ENCODE data around the gene CD207. TPM values are rescaled to one million over a fixed set of nuclear protein-coding genes. Genes with fewer than 3 reads are reported as not detected.
A peak's percentile ranks its signal among the peaks of the same experiment; 100 is the strongest.

CD207 gene
- total and polyA plus RNA-seq, 2 experiments from 2014 or later: not detected

GRCh38 chr2:70790136-70790828 is 45.3 kb downstream of the CD207 start, which contains the start of gene FIGLA:
Gene FIGLA, minus strand, starts transcription at chr2:70790643. Its CDS starts 5 bp downstream, at chr2:70790638.
- Histone ChIP-seq H3K9me3 (ENCODE audit: low read depth) (no peaks in the 10 kb centered on the region), H3K79me2 (no peaks in the 10 kb centered on the region), H3K4me3 (peak within 1 kb of the TSS; percentile 16), H3K9me2 (replicated peaks; ENCODE audit: insufficient read depth) (no peaks in the 10 kb centered on the region), H3K27me3 (peaks cover 75% of the 10 kb centered on the region), H3K36me3 (replicated peaks; ENCODE audit: insufficient read depth, low read depth) (no peaks in the 10 kb centered on the region), H3K27ac (no peak within 1 kb of the TSS), H3K4me2 (peak within 1 kb of the TSS; percentile 78), H3K4me1 (ENCODE audit: insufficient read depth) (peaks cover 7% of the 10 kb centered on the region), H4K20me1 (ENCODE audit: insufficient read depth, poor library complexity, severe bottlenecking) (no peaks in the 10 kb centered on the region), H2AFZ (peak within 1 kb of the TSS; percentile 5)
- no peak for TF ChIP-seq CTCF (IDR thresholded peaks at IDR 0.05; ENCODE audit: poor library complexity)
- TF ChIP-seq EZH2phosphoT487 (IDR thresholded peaks at IDR 0.05; ENCODE audit: low read depth, severe bottlenecking, unreplicated experiment): peak; percentile 50
- TF ChIP-seq EZH2 (IDR thresholded peaks at IDR 0.05; ENCODE audit: borderline replicate concordance): peak; percentile 81
- WGBS (ENCODE audit: low lambda C conversion rate, missing lambda C conversion rate): 4% methylated on average over 40 of the region's 69 CpGs
- DNase-seq (ENCODE audit: low spot score): no peak

GRCh38 chr2:70789304-70790135 is 46.1 kb downstream of the CD207 start:
- H4K20me1 ChIP-seq (ENCODE audit: insufficient read depth, poor library complexity, severe bottlenecking): no peaks in the 10 kb centered on the region
- H3K9me2 ChIP-seq (replicated peaks; ENCODE audit: insufficient read depth): no peaks in the 10 kb centered on the region
- peak overlapping the region; percentile 5 for H2AFZ ChIP-seq
- peak; percentile 75 for TF ChIP-seq CTCF (IDR thresholded peaks at IDR 0.05; ENCODE audit: poor library complexity)
- TF ChIP-seq EZH2 (IDR thresholded peaks at IDR 0.05; ENCODE audit: borderline replicate concordance): no peak
- H3K9me3 ChIP-seq (ENCODE audit: low read depth): no peaks in the 10 kb centered on the region
- peak overlapping the region; percentile 16 for H3K4me3 ChIP-seq
- peaks cover 67% of the 10 kb centered on the region for H3K27me3 ChIP-seq
- peak; percentile 77 for DNase-seq (ENCODE audit: low spot score)
- H3K27ac ChIP-seq: no peak overlapping the region
- H3K4me2 ChIP-seq: peak overlapping the region; percentile 78
- H3K36me3 ChIP-seq (replicated peaks; ENCODE audit: insufficient read depth, low read depth): no peaks in the 10 kb centered on the region
- H3K4me1 ChIP-seq (ENCODE audit: insufficient read depth): peaks cover 7% of the 10 kb centered on the region
- no peaks in the 10 kb centered on the region for H3K79me2 ChIP-seq
- WGBS (ENCODE audit: low lambda C conversion rate, missing lambda C conversion rate): 10% methylated on average over 33 of the region's 33 CpGs

GRCh38 chr2:70785137-70785911 is 50.3 kb downstream of the CD207 start:
- Histone ChIP-seq H3K79me2 (no peaks in the 10 kb centered on the region), H3K27me3 (peaks cover 47% of the 10 kb centered on the region)
- DNase-seq (ENCODE audit: low spot score): peak; percentile 52

More at GRCh38 chr2:70785137-70785911, 50.3 kb downstream of the CD207 start:
- H3K9me2 ChIP-seq (replicated peaks; ENCODE audit: insufficient read depth): no peaks in the 10 kb centered on the region
- H2AFZ ChIP-seq: no peak overlapping the region
- H3K9me3 ChIP-seq (ENCODE audit: low read depth): no peaks in the 10 kb centered on the region
- peaks cover 6% of the 10 kb centered on the region for H3K4me1 ChIP-seq (ENCODE audit: insufficient read depth)
- no peak overlapping the region for H3K4me3 ChIP-seq
- H3K36me3 ChIP-seq (replicated peaks; ENCODE audit: insufficient read depth, low read depth): no peaks in the 10 kb centered on the region
- H4K20me1 ChIP-seq (ENCODE audit: insufficient read depth, poor library complexity, severe bottlenecking): no peaks in the 10 kb centered on the region
- 16% methylated on average over 7 of the region's 7 CpGs for WGBS (ENCODE audit: low lambda C conversion rate, missing lambda C conversion rate)
- no peak overlapping the region for H3K4me2 ChIP-seq
- TF ChIP-seq CTCF (IDR thresholded peaks at IDR 0.05; ENCODE audit: poor library complexity): peak; percentile 53
- TF ChIP-seq EZH2phosphoT487 (IDR thresholded peaks at IDR 0.05; ENCODE audit: low read depth, severe bottlenecking, unreplicated experiment): no peak
- TF ChIP-seq EZH2 (IDR thresholded peaks at IDR 0.05; ENCODE audit: borderline replicate concordance): no peak
- H3K27ac ChIP-seq: no peak overlapping the region
